SU-DHL-6 (cell line): ENCODE data around the gene EDDM3A.

Experiments
- H2AFZ ChIP-seq: fragments of 200-600 bp; sonication (generic); 2 replicates; pipeline ENCODE4 v1.6.1; 2014; ENCODE audit warnings: low read depth, mild to moderate bottlenecking, moderate library complexity, mixed read lengths, antibody characterized with exemption, low read length; ENCODE audit not compliant: severe bottlenecking
- H3F3A ChIP-seq: fragments of 200-600 bp; shearing (Covaris generic); 2 replicates; pipeline ENCODE4 v1.6.0; 2016; ENCODE audit warnings: antibody characterized with exemption, mild to moderate bottlenecking; ENCODE audit not compliant: insufficient read depth
- H3K27ac ChIP-seq: fragments of 200-600 bp; sonication (generic); 2 replicates; pipeline ENCODE4 v1.5.1; 2016; ENCODE audit warnings: low read depth, mild to moderate bottlenecking, low read length, moderate library complexity, mixed read lengths
- H3K27me3 ChIP-seq: fragments of 200-600 bp; sonication (generic), shearing (Covaris generic); 2 replicates; pipeline ENCODE4 v1.6.0; 2014; ENCODE audit warnings: mild to moderate bottlenecking, low read length
- H3K36me3 ChIP-seq: fragments of 200-600 bp; sonication (generic); 2 replicates; pipeline ENCODE4 v1.6.1; 2014; ENCODE audit warnings: mild to moderate bottlenecking, low read length, mixed read lengths
- H3K4me2 ChIP-seq: fragments of 300-600, 200-600 bp; shearing (Covaris generic), sonication (generic); 2 replicates; pipeline ENCODE4 v1.6.0; 2014; ENCODE audit warnings: low read length, low read depth, mild to moderate bottlenecking; ENCODE audit not compliant: poor library complexity, severe bottlenecking
- H3K4me3 ChIP-seq: fragments of 200-600 bp; sonication (generic); 2 replicates; pipeline ENCODE4 v1.5.1; 2014; ENCODE audit warnings: antibody characterized with exemption, low read length, mild to moderate bottlenecking, mixed read lengths; ENCODE audit not compliant: insufficient read depth, poor library complexity, severe bottlenecking
- H3K79me2 ChIP-seq: fragments of 200-600 bp; sonication (generic); 2 replicates; pipeline ENCODE4 v1.6.1; 2014; ENCODE audit warnings: mild to moderate bottlenecking, low read length, moderate library complexity; ENCODE audit not compliant: insufficient read depth
- H3K9ac ChIP-seq: fragments of 200-600 bp; sonication (generic); 2 replicates; pipeline ENCODE4 v1.7.0; 2014; ENCODE audit warnings: mild to moderate bottlenecking, low read length
- H3K9me2 ChIP-seq: fragments of 200-600 bp; sonication (generic); replicated peaks from 2 replicates; pipeline ENCODE4 v1.6.1; 2014; ENCODE audit warnings: low read length; ENCODE audit not compliant: insufficient read depth
- H3K9me3 ChIP-seq: fragments of 200-600 bp; sonication (generic); 2 replicates; pipeline ENCODE4 v1.6.1; 2014; ENCODE audit warnings: low read length, mixed read lengths; ENCODE audit not compliant: insufficient read depth
- H4K20me1 ChIP-seq: fragments of 200-600 bp; sonication (generic); 2 replicates; pipeline ENCODE4 v1.6.1; 2014; ENCODE audit warnings: low read depth, mild to moderate bottlenecking, antibody characterized with exemption, low read length, moderate library complexity, mixed read lengths
- CTCF ChIP-seq: fragments of 200-600 bp; sonication (generic); IDR thresholded peaks from one replicate; pipeline ENCODE4 v1.5.1; 2017; ENCODE audit warnings: antibody characterized with exemption, mild to moderate bottlenecking, low read length, moderate library complexity; ENCODE audit not compliant: insufficient read depth, poor library complexity, severe bottlenecking
- EZH2phosphoT487 ChIP-seq: fragments of 200-600 bp; sonication (generic), shearing (Covaris generic); conservative IDR thresholded peaks from 2 replicates; pipeline ENCODE4 v1.6.1; 2018; ENCODE audit warnings: mild to moderate bottlenecking, antibody characterized with exemption, low read length, moderate library complexity, mixed read lengths

EDDM3A gene

GRCh38 chr14:20742132-20742531, 3.6 kb upstream of the EDDM3A start:
- Histone ChIP-seq H4K20me1 (no peaks in the 10 kb centered on the region), H3K4me3 (no peak overlapping the region), H3K27ac (no peak overlapping the region), H3K4me2 (no peak overlapping the region), H3K36me3 (no peaks in the 10 kb centered on the region), H3K9me3 (no peaks in the 10 kb centered on the region), H3K27me3 (no peaks in the 10 kb centered on the region), H3F3A (no peaks in the 10 kb centered on the region), H3K9ac (no peak overlapping the region), H3K9me2 (no peaks in the 10 kb centered on the region), H2AFZ (no peak overlapping the region), H3K79me2 (no peaks in the 10 kb centered on the region)
- TF ChIP-seq EZH2phosphoT487 (no peak), CTCF (no peak)

GRCh38 chr14:20743556-20743955, 2.1 kb upstream of the EDDM3A start:
- TF ChIP-seq CTCF (no peak), EZH2phosphoT487 (no peak)
- Histone ChIP-seq H3F3A (no peaks in the 10 kb centered on the region), H3K4me3 (no peak overlapping the region), H3K9me2 (no peaks in the 10 kb centered on the region), H3K9me3 (no peaks in the 10 kb centered on the region), H3K36me3 (no peaks in the 10 kb centered on the region), H3K27ac (no peak overlapping the region), H3K4me2 (no peak overlapping the region), H3K27me3 (no peaks in the 10 kb centered on the region), H4K20me1 (no peaks in the 10 kb centered on the region), H3K79me2 (no peaks in the 10 kb centered on the region), H2AFZ (no peak overlapping the region), H3K9ac (no peak overlapping the region)

GRCh38 chr14:20746566-20746965, 879 bp downstream of the EDDM3A start:
- Histone ChIP-seq H3K36me3 (no peaks in the 10 kb centered on the region), H3K9ac (no peak overlapping the region), H3K4me2 (no peak overlapping the region), H2AFZ (no peak overlapping the region), H3K79me2 (no peaks in the 10 kb centered on the region), H3K9me3 (peaks cover 1% of the 10 kb centered on the region; the same call in 1 of the 2 replicates), H3K27ac (no peak overlapping the region), H3K4me3 (no peak overlapping the region), H4K20me1 (no peaks in the 10 kb centered on the region), H3K27me3 (no peaks in the 10 kb centered on the region), H3F3A (no peaks in the 10 kb centered on the region), H3K9me2 (no peaks in the 10 kb centered on the region)
- TF ChIP-seq CTCF (no peak), EZH2phosphoT487 (no peak)
